HEK293T (cell line): ENCODE results near the gene ATG5.

Source experiments
- ARNT ChIP-seq: fragments of 450-650 bp; IDR thresholded peaks from 2 replicates; pipeline ENCODE4 v1.6.1; 2017; ENCODE audit warnings: mild to moderate bottlenecking
- CTBP1 ChIP-seq: fragments of 450-650 bp; IDR thresholded peaks from 2 replicates; pipeline ENCODE4 v1.6.1; 2016; ENCODE audit warnings: borderline replicate concordance
- FOXA1 ChIP-seq: fragments of 450-650 bp; IDR thresholded peaks from 2 replicates; pipeline ENCODE4 v1.6.1; 2016; ENCODE audit warnings: mild to moderate bottlenecking
- FOXK2 ChIP-seq: fragments of 450-650 bp; IDR thresholded peaks from 2 replicates; pipeline ENCODE4 v1.6.1; 2016; ENCODE audit warnings: mild to moderate bottlenecking
- FOXM1 ChIP-seq: fragments of 450-650 bp; IDR thresholded peaks from 2 replicates; pipeline ENCODE4 v1.6.1; 2017; ENCODE audit warnings: mild to moderate bottlenecking, borderline replicate concordance
- LEF1 ChIP-seq: fragments of 450-650 bp; IDR thresholded peaks from 2 replicates; pipeline ENCODE4 v1.6.1; 2017; ENCODE audit warnings: mild to moderate bottlenecking, borderline replicate concordance
- NFRKB ChIP-seq: fragments of 450-650 bp; IDR thresholded peaks from 2 replicates; pipeline ENCODE4 v1.6.1; 2016; ENCODE audit warnings: mild to moderate bottlenecking, moderate library complexity
- SP1 ChIP-seq: fragments of 450-650 bp; IDR thresholded peaks from 2 replicates; pipeline ENCODE4 v1.6.1; 2017
- SUZ12 ChIP-seq: fragments of 450-650 bp; IDR thresholded peaks from 2 replicates; pipeline ENCODE4 v1.6.1; 2016; ENCODE audit warnings: mild to moderate bottlenecking
- TARDBP ChIP-seq: fragments of 450-650 bp; IDR thresholded peaks from 2 replicates; pipeline ENCODE4 v1.6.1; 2016
- ZNF384 ChIP-seq: fragments of 450-650 bp; IDR thresholded peaks from 2 replicates; pipeline ENCODE4 v1.6.1; 2016

- TF ChIP-seq NFRKB = no peak
- TF ChIP-seq FOXM1 = no peak
- TF ChIP-seq LEF1 = no peak
- TF ChIP-seq TARDBP = no peak
- no peak for TF ChIP-seq FOXA1
- no peak for TF ChIP-seq SP1
- no peak for TF ChIP-seq CTBP1
- TF ChIP-seq ARNT = no peak
- TF ChIP-seq SUZ12 = no peak
- TF ChIP-seq FOXK2 = no peak
- no peak for TF ChIP-seq ZNF384
Measured at GRCh38 chr6:106247293-106247692, 78.3 kb downstream of the ATG5 start.
